Pancreas (tissue), 10 donors: ENCODE results near the gene ADGRA1. TPM values are rescaled to one million over a fixed set of nuclear protein-coding genes. Genes with fewer than 3 reads are reported as not detected.

ENCODE experiments used
- ATAC-seq, 4 donors: fragments of 200-7000 bp; cut with Tn5 transposase; one replicate each; pipeline versions ENCODE4 v1.8.0 to v1.9.1; 2020; ENCODE audit warnings: mild to moderate bottlenecking in 4 of 4, moderate library complexity in 4 of 4
- DNase-seq, 6 donors: peaks; one replicate each; pipeline ENCODE4 v3.0.0-alpha.2; 2020
- FAIRE-seq: peaks from 2 replicates; lab custom pipeline; 2012; peaks lifted over from hg19 to GRCh38; lab: Jason Lieb, UNC
- H3K27ac ChIP-seq, 4 donors: fragments of 200-600 bp; sonication (generic); 1 replicate in 3 of 4; 2 replicates in 1 of 4; pipeline versions ENCODE4 v1.5.0 to v1.8.0; 2020
- H3K27me3 ChIP-seq, 4 donors: fragments of 200-600 bp; one replicate each; pipeline ENCODE4 v1.8.0; 2021
- H3K36me3 ChIP-seq, 3 donors: fragments of 200-600 bp; sonication (generic) in 1 of 3; one replicate each; pipeline versions ENCODE4 v1.5.0 to v1.8.0; 2020 to 2021
- H3K4me1 ChIP-seq, 3 donors: fragments of 200-600 bp; one replicate each; pipeline ENCODE4 v1.8.0; 2021
- H3K4me3 ChIP-seq, 4 donors: fragments of 200-600 bp; sonication (generic) in 2 of 4; one replicate each; pipeline versions ENCODE4 v1.5.0 to v1.8.0; 2020 to 2021
- H3K9me3 ChIP-seq, 4 donors: fragments of 200-600 bp; one replicate each; pipeline ENCODE4 v1.8.0; 2021
- CTCF ChIP-seq, 4 donors: fragments of 200-600 bp; sonication (generic) in 3 of 4; IDR thresholded peaks; one replicate each; pipeline versions ENCODE4 v1.5.0 to v1.8.0; 2021; ENCODE audit warnings: antibody characterized with exemption in 4 of 4
- WGBS, 2 donors: extraction: QIAGEN DNeasy Blood & Tissue Kit; methylation state at CpG; one replicate each; pipeline ENCODE4 v1.1.7; 2013; 5-methylcytosine and 5-hydroxymethylcytosine counted together
- intact Hi-C, 3 donors: fragments of 100-400 bp; cut with DNase I; formaldehyde crosslinking; loops; one replicate each; pipeline versions ENCODE4 v1.11.1 to v1.14.2; 2022
- polyA plus RNA-seq, 2 donors: library from polyadenylated mRNA; stranded (reverse); fragments of 200-250 nt; gene quantifications; one replicate each; pipeline ENCODE4 v1.2.3, GENCODE V29; 2013
- total RNA-seq, 6 donors: library from RNA; stranded (reverse); fragmentation: NEBNext Ultra II Directional in 4 of 6; extraction: Animal tissue kit (Norgen Biotek cat#: 25700) in 4 of 6; gene quantifications; one replicate each; pipeline versions ENCODE4 v1.2.1 to v1.2.4, GENCODE V29; 2021 to 2023
- donor health status: healthy with polysubstance abuse.
- donor health status: DM: no; HTN: no; CAD: no; lungs with moderate emphysema.
- donor health status: DM: no; HTN: no; CAD: no.
- donor health status: control.
- donor health status: control.
- donor health status: Bipolar disorder and iron deficiency.
- donor health status: DM: yes; HTN: yes; CAD: no.
- donor health status: DM: no; HTN: no; CAD: no.
- donor health status: DM: no; HTN: no; CAD: no.
- donor health status: DM: yes; HTN: yes; CAD: no.

The ADGRA1 gene
- total and polyA plus RNA-seq, 8 donors, result 0.03 to 0.85 (median 0.12) TPM; not detected in 1

- no peaks in the 10 kb centered on the region for H3K4me1 ChIP-seq
- no peaks in the 10 kb centered on the region for H3K9me3 ChIP-seq
- WGBS, 2 donors, result 54 to 65% methylated on average over 24 of the region's 24 CpGs
- no peak overlapping the region for H3K4me3 ChIP-seq
- H3K27me3 ChIP-seq, result peaks cover 0 to 7% (median 0%) of the 10 kb centered on the region in 4 donors
- H3K36me3 ChIP-seq, result no peaks in the 10 kb centered on the region
- no peak for ATAC-seq
- peak in 1 of 6 donors; percentile 60 for DNase-seq
- H3K27ac ChIP-seq, result no peak overlapping the region
- TF ChIP-seq CTCF (IDR thresholded peaks at IDR 0.05), result no peak
- intact Hi-C loops, result no loop called here
- no peak for FAIRE-seq
Observed at GRCh38 chr10:133103311-133103910, 15.7 kb downstream of the ADGRA1 start.

GRCh38 chr10:133104068-133104962, 16.6 kb downstream of the ADGRA1 start:
- Histone ChIP-seq H3K9me3 (no peaks in the 10 kb centered on the region), H3K27ac (no peak overlapping the region), H3K4me1 (no peaks in the 10 kb centered on the region), H3K36me3 (no peaks in the 10 kb centered on the region), H3K4me3 (no peak overlapping the region), H3K27me3 (peaks cover 0 to 7% (median 0%) of the 10 kb centered on the region in 4 donors)
- ATAC-seq, result peak in 1 of 4 donors; percentile 41
- intact Hi-C loops, result no loop called here
- no peak for TF ChIP-seq CTCF (IDR thresholded peaks at IDR 0.05)
- DNase-seq, result peak in 1 of 6 donors; percentile 56
- FAIRE-seq, result no peak
- WGBS, 2 donors, result 55 to 64% methylated on average over 36 to 40 of the region's 40 CpGs

GRCh38 chr10:133104963-133105640, 17.4 kb downstream of the ADGRA1 start:
- Histone ChIP-seq H3K4me1 (no peaks in the 10 kb centered on the region), H3K27ac (no peak overlapping the region), H3K4me3 (no peak overlapping the region), H3K36me3 (no peaks in the 10 kb centered on the region), H3K27me3 (no peaks in the 10 kb centered on the region), H3K9me3 (no peaks in the 10 kb centered on the region)
- intact Hi-C loops, result no loop called here
- ATAC-seq (no peak), DNase-seq (peak in 1 of 6 donors; percentile 50), FAIRE-seq (no peak)
- no peak for TF ChIP-seq CTCF (IDR thresholded peaks at IDR 0.05)
- WGBS, 2 donors, result 57 to 74% methylated on average over 28 to 30 of the region's 30 CpGs

GRCh38 chr10:133105686-133106390, 18.1 kb downstream of the ADGRA1 start:
- Histone ChIP-seq H3K36me3 (no peaks in the 10 kb centered on the region), H3K27me3 (no peaks in the 10 kb centered on the region), H3K27ac (no peak overlapping the region), H3K4me3 (no peak overlapping the region), H3K9me3 (no peaks in the 10 kb centered on the region), H3K4me1 (no peaks in the 10 kb centered on the region)
- DNase-seq, result peak in 1 of 6 donors; percentile 45
- no peak for FAIRE-seq
- WGBS, 2 donors, result 53 to 66% methylated on average over 19 of the region's 19 CpGs
- TF ChIP-seq CTCF (IDR thresholded peaks at IDR 0.05), result no peak
- intact Hi-C loops, result no loop called here
- no peak for ATAC-seq
